Lower leg skin (tissue), 4 donors: ENCODE results near the gene ZNF324B. TPM values are rescaled to one million over a fixed set of nuclear protein-coding genes. Genes with fewer than 3 reads are reported as not detected.
"Not testable (repeated sequence)": the region's sequence is repeated elsewhere in the genome, so short reads cannot be mapped to it uniquely, and the experiment has no call there.

Experiments used
- DNase-seq, 2 donors: peaks; one replicate each; pipeline ENCODE4 v3.0.0-alpha.2; 2019; ENCODE audit warnings: low spot score in 2 of 2
- H3K4me3 ChIP-seq: fragments of 200-600 bp; sonication (generic); 2 replicates; pipeline ENCODE4 v1.5.1; 2017; ENCODE audit warnings: mild to moderate bottlenecking, low read depth; ENCODE audit not compliant: poor library complexity, severe bottlenecking
- POLR2A ChIP-seq, 2 donors: fragments of 450-650 bp; IDR thresholded peaks; one replicate each; pipeline ENCODE4 v1.6.1; 2016 to 2017; ENCODE audit warnings: antibody characterized with exemption in 2 of 2, mild to moderate bottlenecking in 1 of 2, moderate library complexity in 1 of 2
- WGBS, 2 donors: methylation state at CpG; one replicate each; pipeline ENCODE4 v1.1.5; 2018; 5-methylcytosine and 5-hydroxymethylcytosine counted together
- intact Hi-C: fragments of 100-400 bp; cut with DNase I; formaldehyde crosslinking; loops from one replicate; pipeline ENCODE4 v1.15.0; 2023; ENCODE audit warnings: low total_unique reads
- total RNA-seq, 4 donors: library from RNA; depleted of rRNA; stranded (reverse); fragments of >200 nt; gene quantifications; one replicate each; pipeline ENCODE4 v1.1.0, GENCODE V29; 2016
- TF ChIP-seq, protein P1 (sequence below), 3 donors: fragments of 450-650 bp; IDR thresholded peaks; one replicate each; pipeline ENCODE4 v1.5.1; 2016; ENCODE audit warnings: antibody characterized with exemption in 3 of 3, mild to moderate bottlenecking in 3 of 3, moderate library complexity in 2 of 3

Gene ZNF324B
- total RNA-seq, 4 donors from 2014 or later: 15.4 to 21.2 (median 16.6) TPM

DNA sequence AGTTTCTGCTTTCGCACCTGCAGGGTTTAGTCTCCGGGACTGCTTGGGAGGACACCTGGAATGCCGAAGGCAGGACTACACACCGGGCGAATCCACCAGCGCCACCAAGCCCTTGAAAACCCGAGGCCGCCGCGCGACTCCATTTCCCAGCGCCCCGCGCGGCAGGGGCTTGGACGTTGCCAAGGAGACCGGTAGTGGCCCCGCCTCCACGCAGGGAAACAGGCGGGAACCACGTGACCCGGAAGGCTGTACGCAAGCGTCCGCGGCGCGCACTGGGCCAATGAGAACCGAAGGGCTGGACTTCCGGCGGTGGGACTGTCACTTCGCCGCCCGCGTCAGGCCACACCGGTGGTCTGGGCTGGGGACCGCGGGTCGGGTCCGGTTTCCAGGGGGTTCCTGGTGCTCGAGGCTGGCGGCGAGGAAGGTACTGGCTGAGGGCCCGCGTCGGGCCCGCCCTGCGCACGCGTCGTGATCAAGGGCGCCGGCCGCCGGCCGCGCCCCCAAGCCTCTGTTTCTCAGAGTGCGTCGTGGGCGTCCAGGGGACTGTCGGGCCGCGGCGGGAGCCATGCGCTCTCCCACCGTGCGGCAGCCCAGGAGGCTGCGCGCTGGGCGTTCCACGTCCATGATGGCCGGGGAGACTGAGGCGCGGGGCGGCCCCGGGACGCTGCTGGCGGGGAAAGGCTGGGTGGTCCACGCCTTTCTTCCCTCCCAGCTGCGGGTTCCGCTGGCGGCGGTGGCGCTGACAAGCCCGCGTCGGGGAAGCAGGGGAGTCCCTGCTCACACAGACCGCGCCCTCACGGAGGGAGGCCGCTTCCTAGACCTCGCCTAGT is 15.6 kb downstream of the ZNF324B start, which contains the start of gene ZNF324:
Gene ZNF324, plus strand, starts transcription at position 321 of the 830 bp plus-strand sequence. CDS start 2,106 bp downstream, outside the sequence.
- peak within 1 kb of the TSS; percentile 89 for H3K4me3 ChIP-seq
- WGBS, 2 donors: 0% methylated on average over 35 to 46 of the region's 92 CpGs
- intact Hi-C loops: no loop called here
- TF ChIP-seq, protein P1, sequence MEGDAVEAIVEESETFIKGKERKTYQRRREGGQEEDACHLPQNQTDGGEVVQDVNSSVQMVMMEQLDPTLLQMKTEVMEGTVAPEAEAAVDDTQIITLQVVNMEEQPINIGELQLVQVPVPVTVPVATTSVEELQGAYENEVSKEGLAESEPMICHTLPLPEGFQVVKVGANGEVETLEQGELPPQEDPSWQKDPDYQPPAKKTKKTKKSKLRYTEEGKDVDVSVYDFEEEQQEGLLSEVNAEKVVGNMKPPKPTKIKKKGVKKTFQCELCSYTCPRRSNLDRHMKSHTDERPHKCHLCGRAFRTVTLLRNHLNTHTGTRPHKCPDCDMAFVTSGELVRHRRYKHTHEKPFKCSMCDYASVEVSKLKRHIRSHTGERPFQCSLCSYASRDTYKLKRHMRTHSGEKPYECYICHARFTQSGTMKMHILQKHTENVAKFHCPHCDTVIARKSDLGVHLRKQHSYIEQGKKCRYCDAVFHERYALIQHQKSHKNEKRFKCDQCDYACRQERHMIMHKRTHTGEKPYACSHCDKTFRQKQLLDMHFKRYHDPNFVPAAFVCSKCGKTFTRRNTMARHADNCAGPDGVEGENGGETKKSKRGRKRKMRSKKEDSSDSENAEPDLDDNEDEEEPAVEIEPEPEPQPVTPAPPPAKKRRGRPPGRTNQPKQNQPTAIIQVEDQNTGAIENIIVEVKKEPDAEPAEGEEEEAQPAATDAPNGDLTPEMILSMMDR (IDR thresholded peaks at IDR 0.05): no peak
- TF ChIP-seq POLR2A (IDR thresholded peaks at IDR 0.05): no peak
- DNase-seq: peak; percentile 98 to 100

DNA sequence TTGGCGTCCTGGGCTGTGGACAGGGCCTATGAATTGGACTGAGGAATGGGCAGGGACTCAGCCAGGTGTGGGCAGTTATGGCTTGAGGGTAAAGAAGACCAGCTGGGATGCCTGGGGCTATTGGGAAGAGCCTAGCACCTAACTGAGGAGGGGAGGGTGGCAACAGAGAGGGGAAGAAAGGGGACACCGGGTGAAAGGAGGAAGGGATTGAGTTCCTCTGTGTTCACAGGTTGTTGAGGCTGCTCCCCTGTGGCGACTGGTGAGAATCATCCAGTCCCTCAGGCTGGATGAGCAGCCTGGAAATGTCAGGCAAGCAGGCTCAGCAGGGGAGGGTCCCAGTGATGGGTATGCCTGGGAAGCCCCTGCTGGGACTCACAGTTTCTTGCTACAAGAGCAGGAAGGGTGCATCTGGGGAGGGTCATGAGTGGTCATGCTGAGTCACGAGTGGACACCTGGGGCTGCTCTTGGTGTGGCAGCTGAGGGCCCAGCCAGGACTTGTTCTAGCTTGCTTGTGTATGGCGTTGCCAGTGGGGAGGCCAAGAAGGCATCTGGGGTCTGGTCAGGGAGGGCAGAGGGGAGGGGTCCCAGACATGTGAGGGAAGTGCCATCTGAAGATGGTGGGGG is 16.9 kb downstream of the ZNF324B start:
- H3K4me3 ChIP-seq: no peak overlapping the region
- 44 to 48% methylated on average over 5 of the region's 5 CpGs for WGBS, 2 donors
- no peak for DNase-seq
- intact Hi-C loops: no loop called here
- TF ChIP-seq, protein P1 (IDR thresholded peaks at IDR 0.05): no peak
- no peak for TF ChIP-seq POLR2A (IDR thresholded peaks at IDR 0.05)

DNA sequence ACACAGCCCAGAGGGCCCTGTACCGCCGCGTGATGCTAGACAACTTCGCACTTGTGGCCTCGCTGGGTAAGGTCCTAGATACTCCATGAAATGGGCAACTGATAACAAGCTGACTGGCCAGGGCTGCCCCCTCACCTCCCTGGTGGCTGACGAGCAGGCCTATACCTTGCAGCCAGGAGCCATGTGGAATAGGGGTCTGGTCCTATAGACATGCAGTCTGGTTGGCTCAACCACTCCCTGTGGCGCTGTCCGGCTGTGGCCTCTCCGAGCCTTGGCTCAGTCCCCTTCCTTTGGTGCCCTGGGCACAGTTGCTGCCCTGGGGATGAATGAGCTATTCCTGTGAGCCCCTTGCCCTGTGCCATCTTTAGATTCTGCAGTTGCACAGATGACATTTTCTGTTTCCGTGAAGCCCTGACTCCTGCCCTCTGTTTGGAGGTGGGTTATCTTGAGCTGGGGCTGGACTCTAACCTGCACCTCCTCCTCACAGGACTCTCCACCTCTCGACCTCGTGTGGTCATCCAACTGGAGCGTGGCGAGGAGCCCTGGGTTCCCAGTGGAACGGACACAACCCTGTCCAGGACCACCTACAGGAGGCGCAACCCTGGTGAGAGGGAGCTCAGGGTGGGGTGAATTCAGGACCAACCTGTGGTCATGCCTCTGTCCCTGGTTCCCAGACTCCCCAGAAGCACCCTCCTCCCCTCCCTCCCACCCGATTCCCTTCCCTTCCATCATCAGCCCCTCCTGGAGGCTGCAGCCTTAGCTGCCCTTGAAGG is 18.0 kb downstream of the ZNF324B start:
- no peak overlapping the region for H3K4me3 ChIP-seq
- DNase-seq: no peak
- TF ChIP-seq, protein P1 (IDR thresholded peaks at IDR 0.05): no peak
- TF ChIP-seq POLR2A (IDR thresholded peaks at IDR 0.05): no peak
- 90 to 98% methylated on average over 15 to 17 of the region's 17 CpGs for WGBS, 2 donors
- intact Hi-C loops: no loop called here

DNA sequence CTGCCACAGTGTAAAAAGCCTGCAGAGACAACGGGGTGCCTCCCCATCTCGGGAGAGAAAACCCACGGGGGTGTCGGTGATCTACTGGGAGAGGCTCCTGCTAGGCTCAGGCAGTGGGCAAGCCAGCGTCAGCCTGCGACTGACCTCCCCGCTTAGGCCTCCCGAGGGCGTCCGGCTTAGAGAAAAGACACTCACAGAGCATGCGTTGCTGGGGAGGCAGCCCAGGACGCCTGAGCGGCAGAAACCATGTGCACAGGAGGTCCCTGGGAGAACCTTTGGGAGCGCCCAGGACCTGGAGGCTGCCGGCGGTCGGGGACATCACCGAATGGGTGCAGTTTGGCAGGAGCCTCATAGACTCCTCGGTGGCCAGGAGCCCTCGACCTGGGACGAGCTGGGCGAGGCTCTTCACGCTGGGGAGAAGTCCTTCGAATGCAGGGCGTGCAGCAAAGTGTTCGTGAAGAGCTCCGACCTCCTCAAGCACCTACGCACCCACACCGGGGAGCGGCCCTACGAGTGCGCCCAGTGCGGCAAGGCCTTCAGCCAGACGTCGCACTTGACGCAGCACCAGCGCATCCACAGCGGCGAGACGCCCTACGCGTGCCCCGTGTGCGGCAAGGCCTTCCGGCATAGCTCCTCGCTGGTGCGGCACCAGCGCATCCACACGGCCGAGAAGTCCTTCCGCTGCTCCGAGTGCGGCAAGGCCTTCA is 19.6 kb downstream of the ZNF324B start:
- not testable (repeated sequence) for DNase-seq
- 88 to 94% methylated on average over 17 to 26 of the region's 53 CpGs for WGBS, 2 donors

DNA sequence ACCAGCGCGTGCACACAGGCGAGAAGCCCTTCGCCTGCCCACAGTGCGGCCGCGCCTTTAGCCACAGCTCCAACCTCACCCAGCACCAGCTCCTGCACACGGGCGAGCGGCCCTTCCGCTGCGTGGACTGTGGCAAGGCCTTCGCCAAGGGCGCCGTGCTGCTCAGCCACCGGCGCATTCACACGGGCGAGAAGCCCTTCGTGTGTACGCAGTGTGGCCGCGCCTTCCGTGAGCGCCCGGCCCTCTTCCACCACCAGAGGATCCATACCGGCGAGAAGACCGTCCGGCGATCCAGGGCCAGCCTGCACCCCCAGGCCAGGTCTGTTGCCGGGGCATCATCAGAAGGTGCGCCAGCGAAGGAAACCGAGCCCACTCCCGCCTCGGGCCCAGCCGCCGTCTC is 20.3 kb downstream of the ZNF324B start:
- TF ChIP-seq, protein P1 (IDR thresholded peaks at IDR 0.05): no peak
- no peak for TF ChIP-seq POLR2A (IDR thresholded peaks at IDR 0.05)
- WGBS, 2 donors: 95 to 96% methylated on average over 35 to 36 of the region's 39 CpGs
- H3K4me3 ChIP-seq: no peak overlapping the region
- intact Hi-C loops: no loop called here
- no peak for DNase-seq

More for the DNA sequence above, 19.6 kb downstream of the ZNF324B start:
- H3K4me3 ChIP-seq, intact Hi-C loops: not testable (repeated sequence)
